ENCODE measurements around the gene AMOTL1. TPM values are rescaled to one million over a fixed set of nuclear protein-coding genes. Genes with fewer than 3 reads are reported as not detected.

The AMOTL1 gene
- total and polyA plus RNA-seq, 4 donors, result 7.4 to 68.5 (median 27.3) TPM

- DNase-seq, result no peak
- no peak overlapping the region for H3K4me3 ChIP-seq
- no peak for ATAC-seq (ENCODE audit: insufficient read depth, low FRiP score)
- no peaks in the 10 kb centered on the region for H3K27me3 ChIP-seq (ENCODE audit: control insufficient read depth in 3 of 3, insufficient read depth in 3 of 3, low read length in 2 of 3)
- H3K9ac ChIP-seq (ENCODE audit: insufficient read depth in 1 of 2, low read length in 2 of 2), result no peak overlapping the region
- H3K4me1 ChIP-seq (ENCODE audit: control insufficient read depth in 5 of 5, insufficient read depth in 5 of 5, low read length in 5 of 5), result peaks cover 0 to 5% (median 2%) of the 10 kb centered on the region in 5 donors
- no peak for TF ChIP-seq CTCF (IDR thresholded peaks at IDR 0.05; ENCODE audit: control extremely low read depth, extremely low read depth)
- H3K36me3 ChIP-seq (ENCODE audit: control insufficient read depth in 4 of 4, insufficient read depth in 4 of 4, low read length in 4 of 4), result peaks cover 9 to 51% (median 26%) of the 10 kb centered on the region in 4 donors
- 79 to 92% methylated on average over 1 of the region's 1 CpG for WGBS, 2 donors
- H3K9me3 ChIP-seq (ENCODE audit: control insufficient read depth in 4 of 4, insufficient read depth in 3 of 4, low read length in 3 of 4), result no peaks in the 10 kb centered on the region
- no peak overlapping the region for H3K27ac ChIP-seq (ENCODE audit: low read depth in 1 of 2, low read length in 1 of 2)
Observed at GRCh38 chr11:94825481-94825880, 57.3 kb downstream of the AMOTL1 start.

GRCh38 chr11:94826415-94826814 is 58.3 kb downstream of the AMOTL1 start:
- Histone ChIP-seq H3K9me3 (ENCODE audit: control insufficient read depth in 4 of 4, insufficient read depth in 3 of 4, low read length in 3 of 4) (no peaks in the 10 kb centered on the region), H3K4me1 (ENCODE audit: control insufficient read depth in 5 of 5, insufficient read depth in 5 of 5, low read length in 5 of 5) (peaks cover 0 to 14% (median 2%) of the 10 kb centered on the region in 5 donors), H3K27me3 (ENCODE audit: control insufficient read depth in 3 of 3, insufficient read depth in 3 of 3, low read length in 2 of 3) (no peaks in the 10 kb centered on the region), H3K9ac (ENCODE audit: insufficient read depth in 1 of 2, low read length in 2 of 2) (no peak overlapping the region), H3K36me3 (ENCODE audit: control insufficient read depth in 4 of 4, insufficient read depth in 4 of 4, low read length in 4 of 4) (peaks cover 9 to 51% (median 30%) of the 10 kb centered on the region in 4 donors), H3K4me3 (no peak overlapping the region), H3K27ac (ENCODE audit: low read depth in 1 of 2, low read length in 1 of 2) (no peak overlapping the region)
- TF ChIP-seq CTCF (IDR thresholded peaks at IDR 0.05; ENCODE audit: control extremely low read depth, extremely low read depth), result no peak
- DNase-seq (no peak), ATAC-seq (ENCODE audit: insufficient read depth, low FRiP score) (no peak)
- 83 to 84% methylated on average over 7 of the region's 7 CpGs for WGBS, 2 donors

DNA sequence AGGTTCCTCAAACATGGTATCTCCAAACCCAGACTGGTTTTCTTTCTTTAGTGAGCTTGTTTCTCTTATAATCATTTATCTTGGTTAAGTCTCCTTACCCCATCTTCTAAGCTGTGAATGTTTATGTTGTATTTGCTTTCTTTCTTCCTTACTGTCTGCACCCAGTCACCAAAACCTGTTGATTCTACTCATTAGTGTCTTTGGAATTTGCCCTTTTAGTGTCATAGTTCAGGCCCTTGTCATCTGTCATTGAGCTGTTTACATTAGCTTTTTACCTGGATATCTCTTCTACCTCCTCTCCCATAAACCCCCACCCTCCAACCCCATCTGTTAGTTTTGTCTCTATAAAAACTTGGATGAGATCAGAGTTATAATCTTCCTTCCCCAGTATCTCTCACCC is 59.9 kb downstream of the AMOTL1 start:
- peaks cover 0 to 24% (median 5%) of the 10 kb centered on the region in 5 donors for H3K4me1 ChIP-seq (ENCODE audit: control insufficient read depth in 5 of 5, insufficient read depth in 5 of 5, low read length in 5 of 5)
- no peak overlapping the region for H3K4me3 ChIP-seq
- no peak overlapping the region for H3K9ac ChIP-seq (ENCODE audit: insufficient read depth in 1 of 2, low read length in 2 of 2)
- H3K36me3 ChIP-seq (ENCODE audit: control insufficient read depth in 4 of 4, insufficient read depth in 4 of 4, low read length in 4 of 4), result peaks cover 13 to 44% (median 22%) of the 10 kb centered on the region in 4 donors
- ATAC-seq (ENCODE audit: insufficient read depth, low FRiP score) (no peak), DNase-seq (no peak)
- TF ChIP-seq CTCF (IDR thresholded peaks at IDR 0.05; ENCODE audit: control extremely low read depth, extremely low read depth), result no peak
- no peak overlapping the region for H3K27ac ChIP-seq (ENCODE audit: low read depth in 1 of 2, low read length in 1 of 2)
- no peaks in the 10 kb centered on the region for H3K9me3 ChIP-seq (ENCODE audit: control insufficient read depth in 4 of 4, insufficient read depth in 3 of 4, low read length in 3 of 4)
- no peaks in the 10 kb centered on the region for H3K27me3 ChIP-seq (ENCODE audit: control insufficient read depth in 3 of 3, insufficient read depth in 3 of 3, low read length in 2 of 3)
